PC-3 (cell line): ENCODE results near the gene CAP2. TPM values are rescaled to one million over a fixed set of nuclear protein-coding genes. Genes with fewer than 3 reads are reported as not detected.

ENCODE experiments used
- ATAC-seq: fragments of 200-7000 bp; cut with Tn5 transposase; 2 replicates; pipeline ENCODE4 v1.9.1; 2020; ENCODE audit warnings: mild to moderate bottlenecking, moderate library complexity
- Bru-seq: library from RNA; stranded (reverse); fragments of 400-500 nt; gene quantifications from one replicate; lab custom pipeline; 2021; lab: Mats Ljungman, UMichigan
- BruChase-seq, 2 experiments: library from RNA; stranded (reverse); fragments of 400-500 nt; gene quantifications; one replicate each; lab custom pipeline; 2021; lab: Mats Ljungman, UMichigan
- BruUV-seq: library from RNA; stranded (reverse); fragments of 400-500 nt; replicated peaks from 2 replicates; lab custom pipeline; 2021; lab: Mats Ljungman, UMichigan
- CTCF ChIA-PET: fragments of 300-600 bp; sonication (Branson Sonifier 250); formaldehyde crosslinking; loops from one replicate; lab custom pipeline; 2022; ENCODE audit warnings: antibody characterized with exemption; lab: Charles Lee
- POLR2A ChIA-PET: fragments of 300-600 bp; sonication (Branson Sonifier 250); formaldehyde crosslinking; loops from one replicate; lab custom pipeline; 2022; ENCODE audit warnings: antibody characterized with exemption; ENCODE audit not compliant: unreplicated experiment; lab: Charles Lee
- DNase-seq: peaks from one replicate; pipeline ENCODE4 v3.0.0-alpha.2; 2015
- H2AFZ ChIP-seq: fragments of 300-600 bp; sonication (generic); 2 replicates; pipeline ENCODE4 v1.6.0; 2016; ENCODE audit warnings: antibody characterized with exemption, low read length
- H3F3A ChIP-seq: fragments of 300-600 bp; sonication (generic); one replicate; pipeline ENCODE4 v1.6.0; 2017; ENCODE audit warnings: antibody characterized with exemption, low read length, control low read depth, mild to moderate bottlenecking; ENCODE audit not compliant: unreplicated experiment
- H3K27ac ChIP-seq: fragments of 300-600 bp; sonication (generic); 2 replicates; pipeline ENCODE4 v1.5.1; 2016; ENCODE audit warnings: mild to moderate bottlenecking, low read length
- H3K27me3 ChIP-seq: fragments of 300-600 bp; sonication (generic); 2 replicates; pipeline ENCODE4 v1.6.1; 2016; ENCODE audit warnings: low read length, mixed read lengths
- H3K36me3 ChIP-seq: fragments of 300-600 bp; sonication (generic); 2 replicates; pipeline ENCODE4 v1.6.1; 2016; ENCODE audit warnings: low read depth, mixed run types, low read length, mixed read lengths
- H3K4me1 ChIP-seq: fragments of 300-600 bp; sonication (generic); 2 replicates; pipeline ENCODE4 v1.5.1; 2016; ENCODE audit warnings: low read length; ENCODE audit not compliant: insufficient read depth
- H3K4me2 ChIP-seq: fragments of 300-600 bp; sonication (generic); 2 replicates; pipeline ENCODE4 v1.6.0; 2016; ENCODE audit warnings: low read length
- H3K4me3 ChIP-seq: fragments of 300-600 bp; sonication (generic); 2 replicates; pipeline ENCODE4 v1.5.1; 2016; ENCODE audit warnings: mild to moderate bottlenecking, low read length, mixed read lengths
- H3K79me2 ChIP-seq: fragments of 300-600 bp; sonication (generic); 2 replicates; pipeline ENCODE4 v1.6.1; 2017; ENCODE audit warnings: low read length, mixed read lengths
- H3K9ac ChIP-seq: fragments of 300-600 bp; sonication (generic); 2 replicates; pipeline ENCODE4 v1.6.0; 2016; ENCODE audit warnings: mild to moderate bottlenecking, low read length
- H3K9me2 ChIP-seq: fragments of 300-600 bp; sonication (generic); replicated peaks from 2 replicates; pipeline ENCODE4 v1.6.1; 2016; ENCODE audit warnings: mixed run types, low read length, mixed read lengths
- H3K9me3 ChIP-seq: fragments of 300-600 bp; sonication (generic); 2 replicates; pipeline ENCODE4 v1.6.1; 2016; ENCODE audit warnings: low read length, mixed read lengths
- H4K20me1 ChIP-seq: fragments of 300-600 bp; sonication (generic); 2 replicates; pipeline ENCODE4 v1.6.1; 2016; ENCODE audit warnings: low read length, mixed read lengths
- EZH2 ChIP-seq: fragments of 300-600 bp; sonication (generic); IDR thresholded peaks from one replicate; pipeline ENCODE4 v1.6.1; 2017; ENCODE audit warnings: antibody characterized with exemption, mild to moderate bottlenecking, low read length; ENCODE audit not compliant: unreplicated experiment
- EZH2phosphoT487 ChIP-seq: fragments of 300-600 bp; sonication (generic); IDR thresholded peaks from 2 replicates; pipeline ENCODE4 v1.6.1; 2018; ENCODE audit warnings: mild to moderate bottlenecking, antibody characterized with exemption, low read length, borderline replicate concordance
- intact Hi-C: fragments of 100-400 bp; cut with micrococcal nuclease; formaldehyde crosslinking; loops from 2 replicates; pipeline ENCODE4 v1.9.0; 2023
- long read RNA-seq: library from polyadenylated mRNA; unstranded; transcript quantifications from one replicate; pipeline ENCODE4 v2.0.0, GENCODE V29; 2021; ENCODE audit not compliant: unreplicated experiment
- total RNA-seq: library from RNA; depleted of rRNA; stranded (reverse); fragments of >200 nt; gene quantifications from 2 replicates; pipeline ENCODE4 v1.2.3, GENCODE V29; 2014; rRNA removed
- TF ChIP-seq, protein P1 (sequence below): fragments of 300-600 bp; sonication (generic); conservative IDR thresholded peaks from 2 replicates; pipeline ENCODE4 v1.5.1; 2017; ENCODE audit warnings: antibody characterized with exemption, low read depth, mild to moderate bottlenecking, low read length

The CAP2 gene, protein sequence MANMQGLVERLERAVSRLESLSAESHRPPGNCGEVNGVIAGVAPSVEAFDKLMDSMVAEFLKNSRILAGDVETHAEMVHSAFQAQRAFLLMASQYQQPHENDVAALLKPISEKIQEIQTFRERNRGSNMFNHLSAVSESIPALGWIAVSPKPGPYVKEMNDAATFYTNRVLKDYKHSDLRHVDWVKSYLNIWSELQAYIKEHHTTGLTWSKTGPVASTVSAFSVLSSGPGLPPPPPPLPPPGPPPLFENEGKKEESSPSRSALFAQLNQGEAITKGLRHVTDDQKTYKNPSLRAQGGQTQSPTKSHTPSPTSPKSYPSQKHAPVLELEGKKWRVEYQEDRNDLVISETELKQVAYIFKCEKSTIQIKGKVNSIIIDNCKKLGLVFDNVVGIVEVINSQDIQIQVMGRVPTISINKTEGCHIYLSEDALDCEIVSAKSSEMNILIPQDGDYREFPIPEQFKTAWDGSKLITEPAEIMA
- 8.2 and 11.6 TPM in 2 replicates for total RNA-seq
- percentile 72 among the genes with signal in this experiment for Bru-seq, nascent RNA
- BruChase-seq, experiment 1, labeled RNA remaining after a 6-hour chase, result percentile 64 among the genes with signal in this experiment
- BruChase-seq, experiment 2, labeled RNA remaining after a 2-hour chase, result percentile 72 among the genes with signal in this experiment
- long read RNA-seq, transcript CAP2-201 (13 exons, 3,316 nt), result major isoform, 23 of 54 reads
- long read RNA-seq, partial matches to known transcripts, result 5 of 54 reads
- long read RNA-seq, other reads (novel, unspliced or antisense), result 24 of 54 reads

DNA sequence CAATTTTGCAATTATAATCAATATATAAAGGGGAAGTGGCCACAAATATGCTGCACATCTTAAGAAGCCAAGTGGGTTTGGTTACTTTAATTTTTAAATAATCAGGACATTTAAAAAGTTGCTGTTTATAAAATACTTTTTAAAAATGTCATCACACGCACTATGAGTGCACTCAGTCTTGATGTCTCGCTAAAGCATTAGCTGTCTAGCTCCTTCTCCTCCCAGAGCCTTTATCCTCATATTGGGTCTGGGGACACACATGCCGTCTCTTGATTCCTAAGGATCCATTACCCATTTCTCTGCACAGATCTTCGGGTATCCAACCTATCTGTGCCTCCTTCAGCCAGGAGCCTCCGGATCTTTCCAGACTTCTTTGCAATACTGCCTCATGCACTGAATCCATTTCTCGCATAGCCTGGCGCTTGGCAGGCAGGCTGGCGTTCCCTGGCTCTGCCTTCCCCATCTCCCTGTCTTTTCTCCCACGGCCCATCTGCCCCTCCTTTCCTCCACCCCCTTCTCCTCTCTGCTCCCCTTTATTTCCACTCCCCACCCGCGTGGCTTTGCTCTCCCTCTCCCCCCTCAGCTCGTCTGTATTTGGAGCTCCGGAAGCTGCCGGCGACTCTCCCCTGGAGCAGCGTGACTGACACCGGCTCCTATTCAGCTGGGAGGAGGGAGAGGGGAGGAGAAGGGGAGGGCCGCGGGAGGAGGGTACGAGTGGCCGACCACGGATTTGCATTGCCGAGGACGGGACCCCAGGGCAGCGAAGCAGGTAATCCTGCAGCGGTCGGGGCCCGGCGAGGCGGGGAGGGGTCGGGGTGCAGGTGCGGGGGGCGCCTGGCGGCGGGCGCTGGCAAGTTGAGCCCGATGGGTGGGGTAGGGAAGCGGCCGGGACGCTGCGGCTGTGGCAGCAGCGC, at the start of gene CAP2:
Gene CAP2 (plus strand): TSS at position 618 of the 914 bp plus-strand sequence. CDS start 27,961 bp downstream, outside the sequence.
- peak within 1 kb of the TSS; percentile 81 for H2AFZ ChIP-seq
- peak; percentile 74 for DNase-seq
- BruUV-seq, result TSS peak; percentile 65
- peaks cover 35% of the 10 kb centered on the region for H3K4me1 ChIP-seq
- intact Hi-C loops, result loop anchor here (1.0 kb wide), 1 partner anchor 187 kb away; no protein-coding TSS in a partner anchor
- TF ChIP-seq, protein P1, sequence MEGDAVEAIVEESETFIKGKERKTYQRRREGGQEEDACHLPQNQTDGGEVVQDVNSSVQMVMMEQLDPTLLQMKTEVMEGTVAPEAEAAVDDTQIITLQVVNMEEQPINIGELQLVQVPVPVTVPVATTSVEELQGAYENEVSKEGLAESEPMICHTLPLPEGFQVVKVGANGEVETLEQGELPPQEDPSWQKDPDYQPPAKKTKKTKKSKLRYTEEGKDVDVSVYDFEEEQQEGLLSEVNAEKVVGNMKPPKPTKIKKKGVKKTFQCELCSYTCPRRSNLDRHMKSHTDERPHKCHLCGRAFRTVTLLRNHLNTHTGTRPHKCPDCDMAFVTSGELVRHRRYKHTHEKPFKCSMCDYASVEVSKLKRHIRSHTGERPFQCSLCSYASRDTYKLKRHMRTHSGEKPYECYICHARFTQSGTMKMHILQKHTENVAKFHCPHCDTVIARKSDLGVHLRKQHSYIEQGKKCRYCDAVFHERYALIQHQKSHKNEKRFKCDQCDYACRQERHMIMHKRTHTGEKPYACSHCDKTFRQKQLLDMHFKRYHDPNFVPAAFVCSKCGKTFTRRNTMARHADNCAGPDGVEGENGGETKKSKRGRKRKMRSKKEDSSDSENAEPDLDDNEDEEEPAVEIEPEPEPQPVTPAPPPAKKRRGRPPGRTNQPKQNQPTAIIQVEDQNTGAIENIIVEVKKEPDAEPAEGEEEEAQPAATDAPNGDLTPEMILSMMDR, result no peak
- TF ChIP-seq EZH2, result no peak
- no peak for TF ChIP-seq EZH2phosphoT487
- peak within 1 kb of the TSS; percentile 62 for H3K9ac ChIP-seq
- H3K27ac ChIP-seq, result peak within 1 kb of the TSS; percentile 56
- no peaks in the 10 kb centered on the region for H3F3A ChIP-seq
- H3K4me2 ChIP-seq, result peak within 1 kb of the TSS; percentile 95
- H3K4me3 ChIP-seq, result peak within 1 kb of the TSS; percentile 92
- no peaks in the 10 kb centered on the region for H3K9me2 ChIP-seq
- H4K20me1 ChIP-seq, result no peaks in the 10 kb centered on the region
- POLR2A ChIA-PET, result interaction anchor here (0.6 kb wide), 4 partner anchors 37 to 1013 kb away, joined by 3 to 6 read pairs (median 4); no protein-coding TSS in a partner anchor
- H3K9me3 ChIP-seq, result no peaks in the 10 kb centered on the region
- peak; percentile 83 for ATAC-seq
- peaks cover 6% of the 10 kb centered on the region; the same call in 1 of the 2 replicates for H3K36me3 ChIP-seq
- H3K27me3 ChIP-seq, result no peaks in the 10 kb centered on the region
- CTCF ChIA-PET, result interaction anchor here (0.6 kb wide), 2 partner anchors 73 to 1393 kb away, joined by 3 to 7 read pairs; no protein-coding TSS in a partner anchor
- H3K79me2 ChIP-seq, result peaks cover 41% of the 10 kb centered on the region

DNA sequence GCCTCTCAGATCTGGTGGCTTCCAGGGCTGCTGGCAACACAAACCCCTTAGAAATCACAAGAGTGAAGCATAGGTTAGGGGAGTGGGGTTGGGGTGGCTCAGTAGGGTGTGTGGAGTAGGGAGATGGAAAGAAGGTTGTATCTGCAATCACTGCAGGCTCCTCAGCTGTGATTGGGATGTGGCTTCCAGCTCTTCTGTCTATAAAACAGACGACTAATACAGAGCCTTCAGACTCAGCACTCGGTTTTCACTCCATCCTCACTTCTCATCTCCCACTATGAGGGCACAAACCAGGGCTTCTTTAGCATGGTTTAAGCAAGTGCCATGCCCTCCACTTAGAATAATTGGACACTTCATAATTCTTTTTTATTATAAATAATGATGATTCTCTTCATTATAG, 46.4 kb upstream of the CAP2 start:
- Histone ChIP-seq H3F3A (no peaks in the 10 kb centered on the region), H3K27ac (no peak overlapping the region), H3K4me2 (no peak overlapping the region), H3K79me2 (no peaks in the 10 kb centered on the region), H3K4me1 (peaks cover 12% of the 10 kb centered on the region), H2AFZ (no peak overlapping the region), H3K36me3 (no peaks in the 10 kb centered on the region), H3K4me3 (no peak overlapping the region), H3K27me3 (no peaks in the 10 kb centered on the region), H3K9me2 (no peaks in the 10 kb centered on the region), H3K9me3 (no peaks in the 10 kb centered on the region), H4K20me1 (no peaks in the 10 kb centered on the region), H3K9ac (no peak overlapping the region)
- BruUV-seq, result no TSS peak
- DNase-seq, result no peak
- no peak for TF ChIP-seq EZH2phosphoT487
- TF ChIP-seq, protein P1, result no peak
- TF ChIP-seq EZH2, result no peak
- POLR2A ChIA-PET, result interaction anchor here (0.6 kb wide), 1 partner anchor 171 kb away, joined by 5 read pairs; no protein-coding TSS in a partner anchor
- intact Hi-C loops, result no loop called here
- CTCF ChIA-PET, result no interaction called here
- no peak; the same call in 1 of the 2 replicates for ATAC-seq
